Measurements from ENCODE around the gene NEGR1.

Gene NEGR1

DNA sequence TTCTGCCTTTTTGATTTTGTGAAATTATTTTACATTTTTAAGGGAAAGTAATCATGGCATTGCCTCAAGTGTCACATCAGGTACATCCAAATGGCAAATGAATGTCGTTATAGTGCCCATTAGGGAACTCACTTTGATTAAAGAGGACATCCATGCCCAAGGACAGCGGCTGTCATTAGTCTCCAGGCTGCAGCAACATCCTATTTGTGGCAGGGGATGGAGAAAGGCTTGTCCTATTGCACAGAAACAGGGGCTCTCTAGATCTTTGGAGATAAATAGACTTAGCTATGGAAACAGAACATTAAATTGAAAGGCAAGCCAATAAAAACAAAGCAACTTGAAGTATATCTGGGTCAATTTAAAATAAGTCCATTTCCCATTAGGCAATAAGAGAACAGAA lies 439.3 kb downstream of the NEGR1 start:
- H3K4me2 ChIP-seq (ENCODE audit: low read length), result no peak overlapping the region
- H3K4me3 ChIP-seq (ENCODE audit: low read length), result no peak overlapping the region
- H3K79me2 ChIP-seq (ENCODE audit: low read length), result no peaks in the 10 kb centered on the region
- H3K27ac ChIP-seq (ENCODE audit: low read length), result no peak overlapping the region
- no peaks in the 10 kb centered on the region for H3K9me3 ChIP-seq (ENCODE audit: insufficient read depth, low read length)
- TF ChIP-seq CTCF (IDR thresholded peaks at IDR 0.05; ENCODE audit: low read depth, low read length) (no peak), EZH2phosphoT487 (IDR thresholded peaks at IDR 0.05; ENCODE audit: low read depth) (no peak)
- no peaks in the 10 kb centered on the region for H3K27me3 ChIP-seq (ENCODE audit: low read depth, low read length)
- no peaks in the 10 kb centered on the region for H3K36me3 ChIP-seq (replicated peaks; ENCODE audit: low read depth, low read length)
- no peak overlapping the region for H2AFZ ChIP-seq (ENCODE audit: low read depth, low read length)
- no peak overlapping the region for H3K9ac ChIP-seq (ENCODE audit: low read length)
- H3K4me1 ChIP-seq (ENCODE audit: low read length), result no peaks in the 10 kb centered on the region
- H4K20me1 ChIP-seq (ENCODE audit: insufficient read depth, low read length), result no peaks in the 10 kb centered on the region

- H3K9me3 ChIP-seq (ENCODE audit: insufficient read depth, low read length), result no peaks in the 10 kb centered on the region
- TF ChIP-seq CTCF (IDR thresholded peaks at IDR 0.05; ENCODE audit: low read depth, low read length), result no peak
- TF ChIP-seq EZH2phosphoT487 (IDR thresholded peaks at IDR 0.05; ENCODE audit: low read depth), result no peak
- peaks cover 22% of the 10 kb centered on the region for H3K4me1 ChIP-seq (ENCODE audit: low read length)
Observed at GRCh38 chr1:71839876-71840275, 442.5 kb downstream of the NEGR1 start.

GRCh38 chr1:71836904-71837303 lies 445.4 kb downstream of the NEGR1 start:
- Histone ChIP-seq H2AFZ (ENCODE audit: low read depth, low read length) (no peak overlapping the region), H3K4me1 (ENCODE audit: low read length) (peaks cover 26% of the 10 kb centered on the region), H3K27ac (ENCODE audit: low read length) (no peak overlapping the region), H3K4me3 (ENCODE audit: low read length) (no peak overlapping the region), H4K20me1 (ENCODE audit: insufficient read depth, low read length) (no peaks in the 10 kb centered on the region), H3K27me3 (ENCODE audit: low read depth, low read length) (no peaks in the 10 kb centered on the region), H3K9me3 (ENCODE audit: insufficient read depth, low read length) (no peaks in the 10 kb centered on the region), H3K36me3 (replicated peaks; ENCODE audit: low read depth, low read length) (no peaks in the 10 kb centered on the region), H3K9ac (ENCODE audit: low read length) (no peak overlapping the region), H3K4me2 (ENCODE audit: low read length) (no peak overlapping the region), H3K79me2 (ENCODE audit: low read length) (no peaks in the 10 kb centered on the region)
- TF ChIP-seq EZH2phosphoT487 (IDR thresholded peaks at IDR 0.05; ENCODE audit: low read depth) (no peak), CTCF (IDR thresholded peaks at IDR 0.05; ENCODE audit: low read depth, low read length) (no peak)

More at GRCh38 chr1:71839876-71840275, 442.5 kb downstream of the NEGR1 start:
- Histone ChIP-seq H3K9ac (ENCODE audit: low read length) (no peak overlapping the region), H3K4me2 (ENCODE audit: low read length) (no peak overlapping the region), H3K27me3 (ENCODE audit: low read depth, low read length) (no peaks in the 10 kb centered on the region), H3K4me3 (ENCODE audit: low read length) (no peak overlapping the region), H4K20me1 (ENCODE audit: insufficient read depth, low read length) (no peaks in the 10 kb centered on the region), H3K36me3 (replicated peaks; ENCODE audit: low read depth, low read length) (no peaks in the 10 kb centered on the region), H3K27ac (ENCODE audit: low read length) (no peak overlapping the region), H3K79me2 (ENCODE audit: low read length) (no peaks in the 10 kb centered on the region), H2AFZ (ENCODE audit: low read depth, low read length) (no peak overlapping the region)

GRCh38 chr1:71835442-71835813 lies 446.9 kb downstream of the NEGR1 start:
- H4K20me1 ChIP-seq (ENCODE audit: insufficient read depth, low read length), result no peaks in the 10 kb centered on the region
- H3K79me2 ChIP-seq (ENCODE audit: low read length), result no peaks in the 10 kb centered on the region
- H3K27me3 ChIP-seq (ENCODE audit: low read depth, low read length), result no peaks in the 10 kb centered on the region
- H3K4me2 ChIP-seq (ENCODE audit: low read length), result peak overlapping the region; percentile 29
- peaks cover 26% of the 10 kb centered on the region for H3K4me1 ChIP-seq (ENCODE audit: low read length)
- peak overlapping the region; percentile 31 for H3K27ac ChIP-seq (ENCODE audit: low read length)
- H3K9ac ChIP-seq (ENCODE audit: low read length), result no peak overlapping the region
- no peaks in the 10 kb centered on the region for H3K9me3 ChIP-seq (ENCODE audit: insufficient read depth, low read length)
- H3K36me3 ChIP-seq (replicated peaks; ENCODE audit: low read depth, low read length), result no peaks in the 10 kb centered on the region
- no peak overlapping the region for H3K4me3 ChIP-seq (ENCODE audit: low read length)
- H2AFZ ChIP-seq (ENCODE audit: low read depth, low read length), result no peak overlapping the region
- TF ChIP-seq EZH2phosphoT487 (IDR thresholded peaks at IDR 0.05; ENCODE audit: low read depth), result no peak
- TF ChIP-seq CTCF (IDR thresholded peaks at IDR 0.05; ENCODE audit: low read depth, low read length), result no peak
